Colon (tissue), 2 donors: ENCODE data around the gene PTEN.
A peak's percentile ranks its signal among the peaks of the same experiment; 100 is the strongest.
"Not testable (repeated sequence)": the region's sequence is repeated elsewhere in the genome, so short reads cannot be mapped to it uniquely, and the experiment has no call there.

Source experiments
- FAIRE-seq: peaks from 2 replicates; lab custom pipeline; 2012; peaks lifted over from hg19 to GRCh38; lab: Jason Lieb, UNC
- donor health status: control.
- donor health status: control.

PTEN gene

GRCh38 chr10:87846023-87846422, 17.4 kb upstream of the PTEN start:
- FAIRE-seq = no peak

GRCh38 chr10:87846711-87847110, 16.7 kb upstream of the PTEN start:
- not testable (repeated sequence) for FAIRE-seq

- FAIRE-seq = no peak
These were observed 15.9 kb upstream of the PTEN start for GRCh38 chr10:87847550-87847949.

- no peak for FAIRE-seq
These were observed 14.4 kb upstream of the PTEN start for GRCh38 chr10:87849001-87849400.

GRCh38 chr10:87850742-87851205, 12.7 kb upstream of the PTEN start:
- no peak for FAIRE-seq

- FAIRE-seq = no peak
These were observed 11.3 kb upstream of the PTEN start for GRCh38 chr10:87852089-87852488.

GRCh38 chr10:87855247-87855646, 8.2 kb upstream of the PTEN start:
- FAIRE-seq = not testable (repeated sequence)

GRCh38 chr10:87855665-87856064, 7.8 kb upstream of the PTEN start:
- not testable (repeated sequence) for FAIRE-seq

GRCh38 chr10:87860156-87860795, 3.1 kb upstream of the PTEN start:
- no peak for FAIRE-seq

- FAIRE-seq = no peak
These were observed 2.5 kb upstream of the PTEN start for GRCh38 chr10:87860816-87861403.

- FAIRE-seq = no peak
These were observed 1.9 kb upstream of the PTEN start for GRCh38 chr10:87861566-87861952.

- no peak for FAIRE-seq
These were observed 1.3 kb upstream of the PTEN start for GRCh38 chr10:87861953-87862678.

- no peak for FAIRE-seq
These were observed 759 bp upstream of the PTEN start for GRCh38 chr10:87862679-87863052.

GRCh38 chr10:87863951-87864495, 598 bp downstream of the PTEN start:
- not testable (repeated sequence) for FAIRE-seq

GRCh38 chr10:87864496-87865059, 1.2 kb downstream of the PTEN start:
- no peak for FAIRE-seq

GRCh38 chr10:87865241-87865881, 1.9 kb downstream of the PTEN start:
- FAIRE-seq = no peak

GRCh38 chr10:87866412-87866974, 3.1 kb downstream of the PTEN start:
- no peak for FAIRE-seq

GRCh38 chr10:87867453-87867852, 4.0 kb downstream of the PTEN start:
- FAIRE-seq = peak; percentile 66

GRCh38 chr10:87868277-87868676, 4.9 kb downstream of the PTEN start:
- no peak for FAIRE-seq

- not testable (repeated sequence) for FAIRE-seq
These were observed 5.7 kb downstream of the PTEN start for GRCh38 chr10:87869139-87869538.

GRCh38 chr10:87869773-87870551, 6.5 kb downstream of the PTEN start:
- FAIRE-seq = peak; percentile 49
